ENCODE measurements around the gene ATR.

GRCh38 chr3:142549986-142550385 lies 28.5 kb downstream of the ATR start:
- TF ChIP-seq CTCF (conservative IDR thresholded peaks at IDR 0.05; ENCODE audit: low read length) (no peak), EZH2phosphoT487 (IDR thresholded peaks at IDR 0.05; ENCODE audit: borderline replicate concordance) (no peak)
